ENCODE data around the gene NETO2.
"Not testable (repeated sequence)": the region's sequence is repeated elsewhere in the genome, so short reads cannot be mapped to it uniquely, and the experiment has no call there.

- TF ChIP-seq REST (IDR thresholded peaks at IDR 0.05; ENCODE audit: low read depth); YY1 (IDR thresholded peaks at IDR 0.05; ENCODE audit: extremely low read depth, insufficient replicate concordance, low read depth, low read length); CTCF (IDR thresholded peaks at IDR 0.05 in 2 of 3, conservative IDR thresholded peaks at IDR 0.05 in 1 of 3; ENCODE audit: borderline replicate concordance in 1 of 3, insufficient read depth in 1 of 3, low read depth in 2 of 3, low read length in 2 of 3); EZH2 (IDR thresholded peaks at IDR 0.05); POLR2A (IDR thresholded peaks at IDR 0.05; ENCODE audit: borderline replicate concordance, extremely low read depth, insufficient read depth, insufficient read length); SIN3A (IDR thresholded peaks at IDR 0.05; ENCODE audit: low read depth); EZH2phosphoT487 (IDR thresholded peaks at IDR 0.05; ENCODE audit: borderline replicate concordance); JUND (IDR thresholded peaks at IDR 0.05); POLR2AphosphoS5 (IDR thresholded peaks at IDR 0.05; ENCODE audit: low read depth, low read length); SRF (IDR thresholded peaks at IDR 0.05; ENCODE audit: low read depth); ZNF274 (IDR thresholded peaks at IDR 0.05; ENCODE audit: low read depth, low read length); RAD21 (IDR thresholded peaks at IDR 0.05; ENCODE audit: low read depth): not testable (repeated sequence)
Measured at GRCh38 chr16:47097154-47097553, 46.6 kb downstream of the NETO2 start.

Data from HCT116 (cell line).